HG03432 (cell line): ENCODE results near the gene ATP2B2.
"Not testable (repeated sequence)": the region's sequence is repeated elsewhere in the genome, so short reads cannot be mapped to it uniquely, and the experiment has no call there.

Experiments used
- ATAC-seq: cut with Tn5 transposase; IDR thresholded peaks from one replicate; pipeline ENCODE4 v1.9.1; 2021; ENCODE audit warnings: mild to moderate bottlenecking, moderate library complexity; ENCODE audit not compliant: unreplicated experiment

Gene ATP2B2

GRCh38 chr3:10389339-10389738 lies 116.0 kb downstream of the ATP2B2 start:
- ATAC-seq = no peak

GRCh38 chr3:10387881-10388609 lies 117.3 kb downstream of the ATP2B2 start:
- ATAC-seq = no peak

DNA sequence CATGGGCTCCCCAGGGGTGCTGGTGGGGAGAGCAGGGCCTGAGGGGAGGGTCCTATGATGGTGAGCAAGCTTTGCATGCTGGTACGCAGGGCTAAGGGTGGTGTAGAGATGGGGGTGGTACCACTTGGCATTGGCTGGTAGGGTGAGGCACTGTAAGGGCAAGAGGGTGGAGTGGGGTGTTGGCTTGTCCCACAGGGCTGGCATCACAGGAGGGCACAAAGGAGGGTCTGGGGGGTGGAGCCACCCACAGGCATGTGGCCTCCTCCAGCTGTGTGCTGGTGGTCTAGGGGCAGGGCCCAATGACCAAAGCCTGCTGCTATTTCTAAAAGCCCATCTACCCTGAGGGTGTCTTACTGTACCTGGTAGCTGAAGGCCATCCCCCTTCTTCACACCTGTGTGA lies 119.3 kb downstream of the ATP2B2 start:
- no peak for ATAC-seq

DNA sequence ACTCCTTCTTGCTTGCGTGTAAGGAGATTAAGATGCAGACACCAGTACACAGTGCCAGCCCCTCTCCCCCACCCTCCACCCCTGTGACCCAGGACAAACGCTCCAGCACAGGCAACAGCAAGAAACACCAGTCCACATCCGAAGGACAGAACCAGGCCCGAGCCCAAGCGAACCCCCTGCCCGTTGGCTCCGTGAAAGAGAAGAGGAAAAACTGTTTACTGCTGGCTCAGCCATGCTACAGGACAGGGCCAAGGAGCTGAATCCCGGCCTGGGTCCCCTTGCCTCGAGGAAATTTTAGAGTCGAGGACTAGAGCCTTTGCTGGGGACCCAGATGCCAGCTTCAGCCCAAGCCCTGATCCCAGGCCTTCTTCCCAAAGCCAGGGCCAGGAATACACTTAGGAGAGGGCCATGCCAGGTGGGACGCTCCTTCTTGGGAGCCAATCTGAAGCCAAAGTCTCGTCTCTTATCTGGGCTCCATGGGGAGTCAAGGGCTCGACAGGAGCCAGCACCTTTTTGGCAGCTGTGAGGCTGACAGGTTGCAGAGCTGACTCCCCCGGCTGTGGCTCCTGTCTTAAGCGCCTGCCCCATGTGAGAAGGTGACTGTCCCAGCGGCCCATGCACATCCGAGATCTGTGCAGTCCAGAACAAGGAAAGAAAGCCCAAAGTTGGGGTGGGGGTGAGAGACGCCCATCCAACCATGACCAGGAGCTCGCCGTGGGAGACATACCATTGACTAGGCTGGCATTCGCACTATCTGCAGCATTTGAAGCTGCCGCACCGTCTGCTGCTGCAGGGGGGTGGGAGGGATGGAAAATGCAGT lies 120.6 kb downstream of the ATP2B2 start:
- ATAC-seq = no peak

- no peak for ATAC-seq
Observed at GRCh38 chr3:10383850-10384248, 121.5 kb downstream of the ATP2B2 start.

DNA sequence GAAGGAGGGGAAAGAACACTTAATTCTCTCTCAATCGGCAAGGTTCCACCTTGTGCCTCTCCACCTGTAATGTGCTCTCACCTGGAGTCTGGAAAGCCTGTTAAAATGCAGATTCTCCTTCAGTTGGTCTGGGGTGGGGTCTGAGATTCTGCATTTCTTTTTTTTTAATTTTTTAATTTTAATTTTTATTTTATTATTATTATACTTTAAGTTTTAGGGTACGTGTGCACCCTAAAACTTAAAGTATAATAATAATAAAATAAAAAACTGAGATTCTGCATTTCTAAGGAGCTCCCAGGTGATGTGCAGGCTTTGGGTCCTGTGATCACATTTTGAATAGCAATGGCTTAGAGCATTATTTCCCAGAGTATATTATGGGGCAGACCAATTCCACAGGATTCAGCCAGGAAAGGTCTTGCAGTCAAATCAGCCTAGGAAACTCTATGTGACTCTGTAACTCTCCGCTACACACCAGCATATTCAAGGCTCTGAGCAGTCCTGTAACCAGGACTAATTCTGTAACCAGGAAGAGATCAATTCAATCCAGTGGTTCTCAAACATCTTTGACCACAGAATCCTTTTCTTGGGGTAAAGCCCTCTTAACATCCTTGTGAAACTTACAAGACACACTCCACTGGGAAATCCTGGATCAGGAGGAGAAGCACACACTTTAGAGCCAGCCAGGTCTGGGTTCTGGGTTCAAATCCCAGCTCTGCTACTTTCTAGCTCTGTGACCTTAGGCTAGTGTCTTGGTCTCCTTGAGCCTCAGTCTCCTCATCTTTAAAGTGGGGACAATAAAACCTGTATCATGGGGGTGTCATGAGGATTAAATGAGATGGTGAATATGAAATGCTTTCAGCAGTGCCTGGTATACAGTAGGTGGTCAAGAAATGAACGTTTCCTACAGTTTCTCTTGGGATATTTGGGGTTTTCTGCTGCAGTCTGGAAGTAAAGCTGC lies 122.2 kb downstream of the ATP2B2 start:
- ATAC-seq = no peak

DNA sequence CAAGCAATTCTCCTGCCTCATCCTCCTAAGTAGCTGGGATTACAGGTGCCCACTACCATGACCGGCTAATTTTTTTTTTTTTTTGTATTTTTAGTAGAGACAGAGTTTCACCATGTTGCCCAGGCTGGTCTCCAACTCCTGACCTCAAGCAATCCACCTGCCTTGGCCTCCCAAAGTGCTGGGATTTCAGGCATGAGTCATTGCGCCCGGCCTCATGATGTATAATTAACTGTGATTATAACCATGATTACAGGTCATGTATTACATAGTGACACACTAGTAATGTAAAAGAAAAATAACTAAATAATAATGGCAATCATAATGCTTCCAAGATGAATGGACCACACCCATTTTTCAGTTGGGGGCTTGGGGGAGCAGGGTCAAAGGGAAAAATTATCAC lies 122.9 kb downstream of the ATP2B2 start:
- ATAC-seq = not testable (repeated sequence)

DNA sequence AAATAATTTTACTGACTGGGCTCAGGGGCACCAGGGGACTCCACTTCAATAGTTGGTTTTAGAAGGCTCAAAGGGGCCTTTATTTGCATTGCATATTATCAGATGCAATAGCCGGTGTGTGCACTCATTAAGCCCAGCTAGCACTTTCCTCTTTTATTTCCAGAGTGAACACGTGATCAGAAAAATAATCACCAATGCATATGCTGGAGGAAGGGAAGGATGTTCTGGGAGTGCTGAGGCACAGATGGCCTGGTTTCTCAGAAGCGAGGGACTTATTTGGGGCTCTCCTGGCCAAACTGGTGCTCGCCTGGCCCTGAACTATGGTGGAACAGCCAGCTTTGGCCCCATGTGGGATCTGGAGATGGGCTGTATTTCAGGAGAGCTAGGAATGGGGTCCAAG lies 124.0 kb downstream of the ATP2B2 start:
- ATAC-seq = no peak

DNA sequence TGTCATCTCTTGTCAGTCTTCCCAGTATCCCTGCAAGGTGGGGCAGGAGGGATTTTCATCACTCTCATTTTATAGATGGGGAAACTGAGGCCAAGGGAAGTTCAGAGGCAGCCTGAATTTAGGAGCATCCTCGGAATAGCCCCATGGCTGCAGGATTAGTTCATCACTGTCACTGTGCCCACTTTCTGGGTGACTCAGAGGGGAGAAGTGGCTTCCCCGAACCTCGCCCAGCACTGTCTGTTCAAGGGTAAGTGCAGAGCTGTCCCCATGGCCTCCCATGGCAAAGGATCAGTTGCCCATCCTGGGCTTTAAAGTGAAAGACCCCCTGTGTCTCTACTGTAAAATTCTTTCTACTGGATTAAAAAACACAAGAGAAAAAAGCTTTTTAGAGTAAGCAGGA lies 124.5 kb downstream of the ATP2B2 start:
- no peak for ATAC-seq

GRCh38 chr3:10379961-10380360 lies 125.4 kb downstream of the ATP2B2 start:
- ATAC-seq = no peak

DNA sequence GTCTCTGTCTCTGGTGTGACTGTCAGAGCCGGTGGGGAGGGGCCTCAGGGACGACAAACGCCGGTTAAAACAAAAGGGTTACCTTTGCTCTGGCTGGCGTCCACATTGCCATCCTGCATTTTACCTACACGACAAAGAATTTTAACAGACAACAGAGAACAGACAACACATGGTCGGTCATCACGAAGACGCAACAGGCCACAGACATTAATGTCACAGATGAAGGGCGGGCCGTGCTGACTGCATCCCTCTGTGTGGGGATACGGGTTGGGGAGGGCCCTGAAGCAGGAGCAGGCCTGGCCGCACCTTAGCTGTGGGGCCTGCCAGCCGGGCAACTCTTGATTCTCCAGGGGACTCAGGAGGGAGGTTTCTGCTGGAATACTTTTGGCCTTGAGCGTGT lies 126.2 kb downstream of the ATP2B2 start:
- ATAC-seq = no peak

DNA sequence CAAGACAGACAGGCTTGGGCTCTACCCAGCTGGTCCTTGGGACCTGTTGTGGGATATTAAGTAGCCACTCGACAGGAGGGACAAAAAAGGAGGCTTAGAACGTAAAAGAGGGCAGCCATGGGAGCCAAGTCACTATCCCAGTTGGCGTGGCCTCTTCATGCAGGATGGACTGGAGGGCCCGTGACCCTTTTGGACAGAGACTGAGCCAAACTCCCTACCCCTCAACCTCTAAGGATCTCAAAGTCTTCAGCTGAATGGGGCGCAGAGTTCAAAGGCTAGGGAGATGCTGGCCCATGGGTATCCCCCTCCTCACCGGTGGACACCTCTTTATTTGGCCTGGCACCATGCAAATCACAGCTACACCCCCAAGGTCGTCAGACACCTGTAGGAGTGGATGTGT lies 126.6 kb downstream of the ATP2B2 start:
- no peak for ATAC-seq

DNA sequence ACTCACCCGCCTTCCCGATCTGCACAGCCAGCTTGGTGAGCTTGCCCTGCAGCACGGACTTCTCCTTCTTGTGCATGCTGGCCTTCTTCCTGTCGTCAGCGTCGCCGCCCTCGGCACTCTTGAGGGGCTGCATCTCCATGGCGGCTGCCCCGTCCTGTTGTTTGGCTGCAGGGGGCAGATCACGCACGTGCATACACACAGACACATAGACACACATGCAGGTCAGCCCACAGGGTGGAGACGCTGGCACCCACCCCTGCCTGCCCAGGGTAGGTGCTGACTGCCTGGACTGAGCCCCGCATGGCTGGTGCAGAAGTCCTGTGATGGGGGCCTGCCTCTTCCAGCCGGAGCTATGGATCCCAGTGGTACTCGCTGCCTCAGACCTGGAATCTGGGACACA lies 127.1 kb downstream of the ATP2B2 start:
- no peak for ATAC-seq

GRCh38 chr3:10377148-10377725 lies 128.1 kb downstream of the ATP2B2 start:
- no peak for ATAC-seq

GRCh38 chr3:10376353-10376752 lies 129.0 kb downstream of the ATP2B2 start:
- no peak for ATAC-seq

DNA sequence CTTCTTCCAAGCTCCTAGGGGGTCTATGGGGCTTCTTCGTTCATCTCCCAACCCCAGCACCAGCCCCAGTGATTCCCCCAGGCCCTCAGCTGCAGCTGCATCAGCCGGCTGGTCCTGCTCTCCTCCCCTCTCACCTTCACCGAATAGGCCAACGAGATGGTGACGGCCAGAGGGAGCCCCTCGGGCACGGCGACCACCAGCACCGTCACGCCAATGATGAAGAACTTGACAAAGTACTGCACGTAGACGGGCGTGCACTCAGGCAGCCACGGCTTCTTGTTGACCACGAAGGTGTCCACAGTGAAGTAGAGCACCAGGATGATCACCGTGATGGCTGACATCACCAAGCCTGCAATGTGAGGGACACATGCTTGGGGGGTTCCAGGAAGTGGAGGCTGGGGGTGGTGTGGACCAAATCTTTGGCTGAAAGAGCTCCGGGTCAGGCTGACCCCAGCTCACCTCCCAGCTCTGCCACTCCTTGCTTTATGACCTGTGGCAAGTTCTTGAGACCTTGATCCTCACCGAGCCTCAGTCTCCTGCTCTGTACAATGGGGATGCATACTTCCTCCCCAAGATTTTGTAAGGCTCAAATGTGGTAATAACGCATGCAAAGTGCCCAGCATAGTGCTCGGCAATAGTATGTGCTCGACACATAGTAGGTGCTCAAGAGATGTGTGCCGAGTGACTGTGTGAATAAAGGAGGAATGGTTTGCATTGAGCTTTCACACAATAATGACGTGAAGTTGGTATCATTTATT lies 129.9 kb downstream of the ATP2B2 start:
- ATAC-seq = no peak

- ATAC-seq = no peak
Observed at GRCh38 chr3:10374311-10374710, 131.1 kb downstream of the ATP2B2 start.

DNA sequence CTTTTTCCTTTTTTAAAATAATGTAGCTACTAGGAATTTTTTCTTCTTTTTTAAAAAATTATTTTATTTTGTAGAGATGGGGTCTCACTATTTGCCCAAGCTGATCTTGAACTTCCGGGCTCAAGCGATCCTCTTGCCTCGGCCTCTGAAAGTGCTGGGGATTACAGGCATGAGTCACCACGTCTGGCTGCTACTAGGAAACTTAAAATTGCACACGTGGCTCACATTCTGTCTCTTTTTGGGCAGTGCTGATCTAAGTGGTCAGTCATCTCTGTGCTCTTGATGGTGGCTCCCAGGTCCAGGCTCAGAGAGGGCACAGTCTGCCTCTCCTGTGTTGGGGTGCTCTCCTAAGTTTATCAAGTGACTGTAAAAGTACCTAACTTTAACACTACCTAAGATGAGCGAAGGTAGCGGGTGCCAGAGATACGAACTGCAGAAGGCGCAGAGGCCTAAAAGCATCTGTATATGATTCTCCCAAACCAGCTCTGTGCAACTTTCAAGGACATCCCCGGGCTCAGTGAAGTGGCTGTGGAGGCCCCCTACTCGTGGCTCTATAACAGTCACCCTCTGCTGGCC lies 131.6 kb downstream of the ATP2B2 start:
- no peak for ATAC-seq

- no peak for ATAC-seq
Observed at GRCh38 chr3:10371789-10372188, 133.6 kb downstream of the ATP2B2 start.

DNA sequence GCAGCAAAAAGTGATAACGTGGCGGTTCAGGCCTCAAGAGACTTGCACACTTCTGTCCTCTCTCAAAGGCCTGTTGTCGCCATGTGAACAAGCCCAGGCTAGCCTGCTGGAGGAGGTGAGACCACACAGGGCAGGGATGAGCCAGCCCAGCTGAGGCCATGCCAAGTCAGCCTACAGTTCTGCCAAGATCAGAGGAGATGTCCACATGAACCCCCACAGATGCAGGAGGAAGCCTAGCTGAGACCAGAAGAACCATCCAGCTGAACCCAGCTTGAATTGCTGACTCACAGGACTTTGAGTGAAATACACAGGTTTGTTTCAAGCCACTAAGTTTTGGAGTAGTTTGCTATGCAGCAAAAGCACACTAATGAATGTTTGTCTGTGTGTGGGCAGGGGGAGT lies 134.2 kb downstream of the ATP2B2 start:
- ATAC-seq = no peak
